Islet precursor cell (in vitro differentiated cells): ENCODE results near the gene RNPS1.
A peak's percentile ranks its signal among the peaks of the same experiment; 100 is the strongest.

Experiments used
- DNase-seq: peaks from one replicate; pipeline ENCODE4 v3.0.0-alpha.2; 2018

The RNPS1 gene

GRCh38 chr16:2210386-2211365, 57.2 kb downstream of the RNPS1 start, which contains the start of gene BRICD5:
Gene BRICD5 (minus strand): TSS chr16:2210863. CDS start chr16:2210833, 30 bp downstream.
- no peak for DNase-seq

DNA sequence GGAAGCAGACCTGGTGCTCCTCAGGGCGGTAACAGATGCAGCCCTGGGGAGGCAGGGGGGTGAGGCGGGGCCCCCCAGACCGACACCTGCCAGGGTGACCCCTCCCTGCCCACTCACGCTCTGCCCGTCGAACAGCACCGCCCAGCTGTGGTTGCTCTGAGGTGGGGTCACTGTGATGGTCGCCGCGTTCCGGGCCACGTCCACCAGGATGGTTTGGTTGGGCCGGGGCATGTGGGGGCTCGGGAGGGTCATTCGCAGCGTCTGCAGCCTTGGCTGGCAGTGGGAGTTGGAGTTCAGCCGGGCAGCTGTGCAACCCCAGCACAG, 58.0 kb downstream of the RNPS1 start:
- no peak for DNase-seq

GRCh38 chr16:2209258-2210008, 58.5 kb downstream of the RNPS1 start:
- DNase-seq, result no peak

DNA sequence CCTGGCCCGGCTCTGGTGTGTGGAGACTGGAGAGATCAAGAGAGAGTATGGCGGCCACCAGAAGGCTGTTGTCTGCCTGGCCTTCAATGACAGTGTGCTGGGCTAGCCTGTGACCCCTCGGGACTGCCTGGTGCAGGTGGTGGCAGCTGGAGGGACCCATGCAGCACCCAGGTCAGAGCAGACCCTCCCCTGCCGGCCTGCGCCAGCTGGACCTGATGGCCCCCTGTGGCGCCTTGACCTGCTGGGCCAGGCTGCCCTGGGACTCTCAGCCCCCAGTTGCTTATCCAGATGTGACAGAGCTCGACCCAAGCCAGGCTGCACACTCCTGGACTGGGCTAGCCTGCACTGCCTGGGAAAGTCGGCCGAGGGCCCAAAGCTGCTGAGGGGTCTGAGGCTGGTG, 59.2 kb downstream of the RNPS1 start:
- no peak for DNase-seq

GRCh38 chr16:2208308-2208707, 59.6 kb downstream of the RNPS1 start:
- DNase-seq, result no peak

DNA sequence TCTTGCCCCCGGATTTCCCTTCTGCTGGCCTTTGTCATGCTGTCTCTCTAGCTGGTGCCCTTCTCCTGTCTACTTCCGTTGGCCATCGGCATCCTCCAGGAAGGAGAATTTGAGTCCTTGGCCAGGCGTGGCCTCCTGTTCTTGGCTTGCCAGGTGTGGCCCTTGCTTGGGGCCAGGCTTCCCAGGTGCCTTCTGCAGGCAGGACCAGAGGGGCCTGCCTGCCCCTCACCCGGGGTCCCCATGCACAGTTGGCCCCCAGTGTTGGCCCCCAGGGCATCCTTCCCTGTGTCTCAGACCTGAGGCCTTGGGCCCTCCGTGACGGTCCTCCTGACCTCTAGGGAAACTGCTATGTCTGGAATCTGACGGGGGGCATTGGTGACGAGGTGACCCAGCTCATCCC, 60.1 kb downstream of the RNPS1 start:
- no peak for DNase-seq

GRCh38 chr16:2206780-2207433, 61.0 kb downstream of the RNPS1 start:
- no peak for DNase-seq

- DNase-seq, result no peak
These were observed 61.5 kb downstream of the RNPS1 start for GRCh38 chr16:2206420-2206779.

GRCh38 chr16:2205967-2206313, 62.0 kb downstream of the RNPS1 start:
- DNase-seq, result no peak

DNA sequence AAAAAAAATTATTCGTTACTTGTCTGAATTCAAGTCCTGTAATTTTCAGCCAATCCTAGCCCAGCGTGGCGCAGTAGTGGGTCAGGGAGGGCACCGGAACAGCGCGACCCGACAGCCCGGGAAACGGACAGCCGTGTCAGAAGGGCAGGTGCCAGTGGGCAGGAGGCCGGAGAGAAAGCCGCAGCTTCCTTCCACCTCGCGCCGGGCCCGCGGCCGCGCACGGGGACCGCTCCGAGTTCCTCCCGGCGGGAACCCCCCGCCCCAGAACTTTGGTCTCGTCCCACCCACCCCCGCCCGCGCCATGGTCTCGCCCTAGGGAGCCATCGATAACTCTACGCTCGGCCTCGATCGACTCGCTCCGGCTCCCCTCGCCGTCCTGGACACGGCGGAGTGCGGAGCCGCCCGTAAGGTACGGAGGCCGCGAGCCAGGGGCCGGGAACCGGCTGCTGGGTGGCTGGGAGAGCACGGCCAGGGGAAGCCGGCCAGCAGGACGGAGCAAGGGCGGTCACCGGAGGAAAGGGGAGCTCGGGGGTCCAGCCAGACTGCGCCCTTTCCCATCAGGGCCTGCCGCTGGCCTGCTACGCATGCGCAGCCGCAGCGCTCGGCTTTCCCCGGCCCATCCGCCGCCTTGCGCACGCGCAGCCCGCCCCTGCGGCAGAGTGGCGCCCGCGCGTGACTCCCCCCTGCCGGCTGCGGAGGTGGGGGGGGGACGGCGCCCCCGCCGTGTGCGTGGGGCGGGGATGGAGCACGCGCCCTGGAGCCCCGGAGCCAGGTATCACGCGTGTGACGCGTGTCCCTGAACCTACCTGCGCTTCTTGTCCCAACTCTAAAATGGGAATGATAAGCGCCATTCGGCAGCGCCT, 62.6 kb downstream of the RNPS1 start, which contains the start of gene MLST8:
Gene MLST8 (plus strand): TSS at position 351 of the 863 bp plus-strand sequence. CDS start 632 bp downstream, outside the sequence.
- peak; percentile 84 for DNase-seq

DNA sequence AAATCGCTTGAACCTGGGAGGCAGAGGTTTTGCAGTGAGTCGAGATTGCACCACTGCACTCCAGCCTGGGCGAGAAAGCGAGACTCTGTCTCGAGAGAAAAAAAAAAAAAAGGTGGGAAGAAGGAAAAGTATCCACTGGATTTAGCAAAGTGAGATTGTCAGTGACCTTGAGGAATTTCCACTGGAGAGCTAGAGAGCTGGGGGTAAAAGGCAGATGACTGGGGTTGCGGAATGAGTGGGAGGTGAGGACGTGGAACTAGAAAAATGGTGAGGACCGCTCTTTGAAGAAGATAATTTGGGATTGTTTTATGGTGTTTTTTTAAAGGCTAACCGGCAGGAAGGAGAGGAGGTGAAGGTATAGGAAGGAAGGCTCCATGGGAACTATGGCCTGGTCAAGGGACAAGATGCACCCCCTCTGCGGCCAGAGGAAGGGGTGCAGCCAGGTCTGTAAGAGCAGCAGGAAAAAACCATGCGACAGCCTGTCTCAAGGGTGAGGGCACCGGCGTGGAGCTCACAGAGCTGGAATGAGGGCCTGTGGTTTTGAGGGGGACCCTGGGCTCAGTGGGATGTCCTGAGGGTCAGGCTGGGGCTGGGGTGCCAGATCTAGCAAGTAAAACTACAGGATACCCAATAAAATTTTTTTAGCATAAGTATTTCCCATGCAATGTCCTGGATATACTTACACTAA, 63.4 kb downstream of the RNPS1 start:
- DNase-seq, result no peak
